GM23338 (cell line): ENCODE measurements around the gene CCDC60.

Source experiments
- POLR2AphosphoS5 ChIP-seq: IDR thresholded peaks from 2 replicates; pipeline ENCODE4 v1.6.1; 2016; ENCODE audit warnings: antibody characterized with exemption, low read depth
- TF ChIP-seq, protein P1 (sequence below), 2 experiments: fragments of 200-600 bp in 1 of 2; sonication (generic) in 1 of 2; conservative IDR thresholded peaks; 2 replicates each; pipeline versions ENCODE4 v1.5.1 to v1.6.1; 2016 to 2017; ENCODE audit warnings: antibody characterized with exemption in 2 of 2, low read depth in 2 of 2, mild to moderate bottlenecking in 2 of 2, moderate library complexity in 1 of 2
- TF ChIP-seq, protein P2 (sequence below): IDR thresholded peaks from 2 replicates; pipeline ENCODE4 v1.6.1; 2016; ENCODE audit warnings: antibody characterized with exemption

DNA sequence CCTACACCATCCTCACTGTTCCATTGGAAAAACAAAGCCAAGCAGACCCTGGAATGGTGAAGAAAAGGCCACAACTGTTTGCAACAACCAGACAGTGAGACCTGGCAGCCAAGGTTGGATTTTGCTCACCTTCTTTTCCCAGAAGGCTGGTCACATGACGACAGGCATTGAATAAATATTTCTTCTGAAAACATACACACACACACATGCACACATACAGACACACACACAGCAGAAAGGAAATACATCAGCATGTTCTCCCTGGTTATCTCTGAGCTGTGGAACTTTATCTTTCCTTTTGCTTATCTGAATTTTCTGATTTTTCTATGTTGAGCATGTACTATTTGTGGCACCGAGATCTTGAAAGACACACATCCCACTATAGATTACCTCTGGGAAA is 38.0 kb upstream of the CCDC60 start:
- TF ChIP-seq, protein P1, sequence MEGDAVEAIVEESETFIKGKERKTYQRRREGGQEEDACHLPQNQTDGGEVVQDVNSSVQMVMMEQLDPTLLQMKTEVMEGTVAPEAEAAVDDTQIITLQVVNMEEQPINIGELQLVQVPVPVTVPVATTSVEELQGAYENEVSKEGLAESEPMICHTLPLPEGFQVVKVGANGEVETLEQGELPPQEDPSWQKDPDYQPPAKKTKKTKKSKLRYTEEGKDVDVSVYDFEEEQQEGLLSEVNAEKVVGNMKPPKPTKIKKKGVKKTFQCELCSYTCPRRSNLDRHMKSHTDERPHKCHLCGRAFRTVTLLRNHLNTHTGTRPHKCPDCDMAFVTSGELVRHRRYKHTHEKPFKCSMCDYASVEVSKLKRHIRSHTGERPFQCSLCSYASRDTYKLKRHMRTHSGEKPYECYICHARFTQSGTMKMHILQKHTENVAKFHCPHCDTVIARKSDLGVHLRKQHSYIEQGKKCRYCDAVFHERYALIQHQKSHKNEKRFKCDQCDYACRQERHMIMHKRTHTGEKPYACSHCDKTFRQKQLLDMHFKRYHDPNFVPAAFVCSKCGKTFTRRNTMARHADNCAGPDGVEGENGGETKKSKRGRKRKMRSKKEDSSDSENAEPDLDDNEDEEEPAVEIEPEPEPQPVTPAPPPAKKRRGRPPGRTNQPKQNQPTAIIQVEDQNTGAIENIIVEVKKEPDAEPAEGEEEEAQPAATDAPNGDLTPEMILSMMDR (conservative IDR thresholded peaks at IDR 0.05; ENCODE audit: low read depth in 2 of 2): no peak
- no peak for TF ChIP-seq POLR2AphosphoS5
- TF ChIP-seq, protein P2, sequence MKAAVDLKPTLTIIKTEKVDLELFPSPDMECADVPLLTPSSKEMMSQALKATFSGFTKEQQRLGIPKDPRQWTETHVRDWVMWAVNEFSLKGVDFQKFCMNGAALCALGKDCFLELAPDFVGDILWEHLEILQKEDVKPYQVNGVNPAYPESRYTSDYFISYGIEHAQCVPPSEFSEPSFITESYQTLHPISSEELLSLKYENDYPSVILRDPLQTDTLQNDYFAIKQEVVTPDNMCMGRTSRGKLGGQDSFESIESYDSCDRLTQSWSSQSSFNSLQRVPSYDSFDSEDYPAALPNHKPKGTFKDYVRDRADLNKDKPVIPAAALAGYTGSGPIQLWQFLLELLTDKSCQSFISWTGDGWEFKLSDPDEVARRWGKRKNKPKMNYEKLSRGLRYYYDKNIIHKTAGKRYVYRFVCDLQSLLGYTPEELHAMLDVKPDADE: no peak
